ENCODE measurements around the gene DYNLT1. TPM values are rescaled to one million over a fixed set of nuclear protein-coding genes. Genes with fewer than 3 reads are reported as not detected.

The DYNLT1 gene
- total and polyA plus RNA-seq, 9 of the 15 experiments (the other 6 are each of a cell fraction or from before 2014, with no cell fraction given), result 42.2 to 583 (median 127) TPM

GRCh38 chr6:158666628-158667359 is 22.3 kb upstream of the DYNLT1 start (continued):
- TF ChIP-seq RREB1 (CRISPR knock-in tag; IDR thresholded peaks at IDR 0.05) (no peak), GTF2A2 (tag; IDR thresholded peaks at IDR 0.05) (no peak)

- H3K27ac ChIP-seq (ENCODE audit: extremely low read depth, low read depth, low read length), result no peak overlapping the region
- H4K20me1 ChIP-seq (replicated peaks; ENCODE audit: control insufficient read depth, insufficient read depth, low read length), result peaks cover 4% of the 10 kb centered on the region
- no peak overlapping the region for H2AFZ ChIP-seq (ENCODE audit: low read depth, low read length)
- peaks cover 73 to 74% of the 10 kb centered on the region in 2 experiments for H3K27me3 ChIP-seq (ENCODE audit: control insufficient read depth in 2 of 2, insufficient read depth in 2 of 2, low read length in 2 of 2)
- H3K9me3 ChIP-seq (replicated peaks; ENCODE audit: control insufficient read depth, insufficient read depth, low read depth, low read length), result no peaks in the 10 kb centered on the region
- no TSS peak for BruUV-seq (replicated peaks)
- H3K9me1 ChIP-seq (ENCODE audit: control insufficient read depth, insufficient read depth, low read length), result no peaks in the 10 kb centered on the region
- no peak for TF ChIP-seq ARNT (IDR thresholded peaks at IDR 0.05)
- TF ChIP-seq ZFP36 (IDR thresholded peaks at IDR 0.05; ENCODE audit: low read depth, low read length, partially characterized antibody), result peak; percentile 0
- TF ChIP-seq HOXB6 (CRISPR knock-in tag; IDR thresholded peaks at IDR 0.05; ENCODE audit: borderline replicate concordance), result no peak
- TF ChIP-seq DACH1 (IDR thresholded peaks at IDR 0.05; ENCODE audit: partially characterized antibody), result no peak
- TF ChIP-seq FOXM1 (IDR thresholded peaks at IDR 0.05; ENCODE audit: low read depth), result no peak
- no peak for TF ChIP-seq FOXM1 (CRISPR knock-in tag; IDR thresholded peaks at IDR 0.05; ENCODE audit: low read depth)
- no peak for TF ChIP-seq GTF2B (IDR thresholded peaks at IDR 0.05; ENCODE audit: extremely low read depth, insufficient read length)
- DNase-seq (ENCODE audit: extremely low read depth in 1 of 4, low spot score in 3 of 4) (no peak), ATAC-seq (no peak), FAIRE-seq (no peak)
- ChIA-PET CTCF (ENCODE audit: low intra/inter-chr PET ratio) (no interaction called here), POLR2A (interaction anchor here (1.0 kb wide), 1 partner anchor 21 kb away, joined by 3 read pairs; no protein-coding TSS in a partner anchor)
- H3K79me2 ChIP-seq (ENCODE audit: control insufficient read depth, insufficient read depth, low read length), result no peaks in the 10 kb centered on the region
- in situ Hi-C loops (cut with MboI) (no loop called here), intact Hi-C loops (cut with micrococcal nuclease) (no loop called here)
- H3K4me1 ChIP-seq (replicated peaks in 1 of 2; ENCODE audit: control insufficient read depth in 2 of 2, insufficient read depth in 2 of 2, low read length in 2 of 2), result peaks cover 0 to 3% of the 10 kb centered on the region in 2 experiments; a peak in 1 of 5 replicates
- H3K4me2 ChIP-seq (ENCODE audit: insufficient read depth, low read length), result no peak overlapping the region
- no peak overlapping the region for H3K9ac ChIP-seq (ENCODE audit: insufficient read depth in 1 of 2, low read depth in 2 of 2, low read length in 2 of 2)
- H3K4me3 ChIP-seq, result no peak overlapping the region
- no peaks in the 10 kb centered on the region for H3K36me3 ChIP-seq (ENCODE audit: control insufficient read depth, insufficient read depth, low read length)
- WGBS (ENCODE audit: insufficient coverage, low coverage, missing lambda C conversion rate), result 2% methylated on average over 18 of the region's 18 CpGs
Measured at GRCh38 chr6:158665332-158665731, 20.8 kb upstream of the DYNLT1 start.
